Measurements from ENCODE around the gene CYBRD1.

The CYBRD1 gene

GRCh38 chr2:171602352-171602751 is 80.1 kb downstream of the CYBRD1 start:
- DNase-seq (ENCODE audit: low spot score), result no peak
